Upper lobe of right lung (tissue), 1 donor: ENCODE data around the gene SMPD2. TPM values are rescaled to one million over a fixed set of nuclear protein-coding genes. Genes with fewer than 3 reads are reported as not detected.

Source experiments
- ATAC-seq: fragments of 200-7000 bp; cut with Tn5 transposase; one replicate; pipeline ENCODE4 v1.9.1; 2020; ENCODE audit warnings: mild to moderate bottlenecking, moderate library complexity
- DNase-seq: peaks from one replicate; pipeline ENCODE4 v3.0.0-alpha.2; 2020
- H3K27ac ChIP-seq: fragments of 200-600 bp; one replicate; pipeline ENCODE4 v1.8.0; 2022
- H3K27me3 ChIP-seq: fragments of 200-600 bp; one replicate; pipeline ENCODE4 v1.8.0; 2022; ENCODE audit warnings: mild to moderate bottlenecking
- H3K36me3 ChIP-seq: fragments of 200-600 bp; one replicate; pipeline ENCODE4 v1.8.0; 2022
- H3K4me1 ChIP-seq: fragments of 200-600 bp; one replicate; pipeline ENCODE4 v1.8.0; 2022
- H3K4me3 ChIP-seq: fragments of 200-600 bp; one replicate; pipeline ENCODE4 v1.8.0; 2022; ENCODE audit warnings: mild to moderate bottlenecking
- H3K9me3 ChIP-seq: fragments of 200-600 bp; one replicate; pipeline ENCODE4 v1.8.0; 2022
- CTCF ChIP-seq: fragments of 200-600 bp; IDR thresholded peaks from one replicate; pipeline ENCODE4 v1.8.0; 2022; ENCODE audit warnings: antibody characterized with exemption
- intact Hi-C: fragments of 100-400 bp; cut with DNase I; formaldehyde crosslinking; loops from one replicate; pipeline ENCODE4 v1.11.0; 2022
- total RNA-seq: library from RNA; stranded (reverse); fragmentation: NEBNext Ultra II Directional; extraction: Animal tissue kit (Norgen Biotek cat#: 25700); gene quantifications from one replicate; pipeline ENCODE4 v1.2.1, GENCODE V29; 2021
- donor health status: DM: no; HTN: yes; CAD: no; lungs with severe emphysema.

The SMPD2 gene
- total RNA-seq, 1 donor from 2014 or later: 15.4 TPM

DNA sequence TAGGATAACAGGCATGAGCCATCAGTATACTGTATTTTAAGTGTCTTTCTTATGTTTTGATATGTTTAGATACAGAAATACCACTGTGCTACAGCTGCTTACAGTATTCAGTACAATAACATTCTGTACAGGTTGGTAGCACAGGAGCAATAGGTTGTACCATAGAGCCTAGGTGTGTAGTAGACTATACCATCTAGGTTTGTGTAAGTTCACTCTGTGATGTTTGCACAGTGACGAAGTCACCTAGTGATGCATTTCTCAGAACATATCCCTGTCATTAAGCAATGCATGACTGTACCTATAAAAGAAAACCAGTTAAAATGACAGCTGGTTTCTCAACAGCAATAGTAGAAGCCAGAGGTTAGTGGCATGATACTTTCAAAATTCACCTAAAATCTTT lies 45.5 kb downstream of the SMPD2 start:
- Histone ChIP-seq H3K9me3 (no peaks in the 10 kb centered on the region), H3K27ac (no peak overlapping the region), H3K4me3 (no peak overlapping the region), H3K36me3 (peaks cover 2% of the 10 kb centered on the region), H3K27me3 (no peaks in the 10 kb centered on the region), H3K4me1 (peaks cover 11% of the 10 kb centered on the region)
- no peak for TF ChIP-seq CTCF
- ATAC-seq (no peak), DNase-seq (no peak)
- intact Hi-C loops: no loop called here

GRCh38 chr6:109488001-109488400 lies 47.5 kb downstream of the SMPD2 start:
- Histone ChIP-seq H3K36me3 (no peaks in the 10 kb centered on the region), H3K4me1 (peaks cover 5% of the 10 kb centered on the region), H3K27me3 (no peaks in the 10 kb centered on the region), H3K27ac (no peak overlapping the region), H3K4me3 (no peak overlapping the region), H3K9me3 (no peaks in the 10 kb centered on the region)
- intact Hi-C loops: no loop called here
- no peak for TF ChIP-seq CTCF
- DNase-seq: no peak
- no peak for ATAC-seq

GRCh38 chr6:109490713-109491112 lies 50.2 kb downstream of the SMPD2 start:
- peaks cover 5% of the 10 kb centered on the region for H3K4me1 ChIP-seq
- intact Hi-C loops: no loop called here
- no peak for TF ChIP-seq CTCF
- DNase-seq (no peak), ATAC-seq (no peak)
- peak overlapping the region; percentile 24 for H3K27ac ChIP-seq
- H3K36me3 ChIP-seq: no peaks in the 10 kb centered on the region
- H3K9me3 ChIP-seq: no peaks in the 10 kb centered on the region
- no peak overlapping the region for H3K4me3 ChIP-seq
- H3K27me3 ChIP-seq: no peaks in the 10 kb centered on the region

GRCh38 chr6:109491207-109491938 lies 50.8 kb downstream of the SMPD2 start:
- DNase-seq (no peak), ATAC-seq (peak; percentile 61)
- no peaks in the 10 kb centered on the region for H3K9me3 ChIP-seq
- intact Hi-C loops: no loop called here
- peaks cover 5% of the 10 kb centered on the region for H3K4me1 ChIP-seq
- no peak overlapping the region for H3K4me3 ChIP-seq
- H3K27ac ChIP-seq: peak overlapping the region; percentile 42
- no peaks in the 10 kb centered on the region for H3K27me3 ChIP-seq
- no peak for TF ChIP-seq CTCF
- no peaks in the 10 kb centered on the region for H3K36me3 ChIP-seq

Other genes starting within 250 kb of the SMPD2 start
- gene CD164, start 58.3 kb upstream of the SMPD2 start, total RNA-seq: 284 TPM
- gene PPIL6, start 96 bp upstream of the SMPD2 start, total RNA-seq: 4.2 TPM
- 53.6 TPM for gene MICAL1, start 15.0 kb downstream of the SMPD2 start, total RNA-seq
- 8.5 TPM for gene ZBTB24, start 42.5 kb downstream of the SMPD2 start, total RNA-seq